Effector memory CD4-positive, alpha-beta T cell (primary cell): Measurements from ENCODE around the gene KLLN.
A peak's percentile ranks its signal among the peaks of the same experiment; 100 is the strongest.
"Not testable (repeated sequence)": the region's sequence is repeated elsewhere in the genome, so short reads cannot be mapped to it uniquely, and the experiment has no call there.

Experiments
- DNase-seq, 3 donors: peaks; one replicate each; pipeline ENCODE4 v3.0.0-alpha.2; 2020
- H3K27ac ChIP-seq: 2 replicates; pipeline ENCODE4 v1.7.0; 2013; ENCODE audit warnings: mild to moderate bottlenecking, low read length, moderate library complexity; ENCODE audit not compliant: insufficient read depth, poor library complexity, severe bottlenecking
- H3K27me3 ChIP-seq: replicated peaks from 2 replicates; pipeline ENCODE4 v1.7.0; 2013; ENCODE audit warnings: mild to moderate bottlenecking, low read length; ENCODE audit not compliant: insufficient read depth, control insufficient read depth, poor library complexity, severe bottlenecking
- H3K36me3 ChIP-seq: 2 replicates; pipeline ENCODE4 v1.7.0; 2013; ENCODE audit warnings: mild to moderate bottlenecking, low read length, moderate library complexity; ENCODE audit not compliant: control insufficient read depth, insufficient read depth
- H3K4me1 ChIP-seq: 2 replicates; pipeline ENCODE4 v1.7.0; 2013; ENCODE audit warnings: low read length, mild to moderate bottlenecking; ENCODE audit not compliant: control insufficient read depth, insufficient read depth, poor library complexity, severe bottlenecking
- H3K4me3 ChIP-seq: 2 replicates; pipeline ENCODE4 v1.7.0; 2013; ENCODE audit warnings: low read length, low read depth, mild to moderate bottlenecking; ENCODE audit not compliant: insufficient read depth, poor library complexity, severe bottlenecking
- H3K9me3 ChIP-seq: 2 replicates; pipeline ENCODE4 v1.7.0; 2013; ENCODE audit warnings: mild to moderate bottlenecking, low read length, moderate library complexity; ENCODE audit not compliant: control insufficient read depth

KLLN gene

DNA sequence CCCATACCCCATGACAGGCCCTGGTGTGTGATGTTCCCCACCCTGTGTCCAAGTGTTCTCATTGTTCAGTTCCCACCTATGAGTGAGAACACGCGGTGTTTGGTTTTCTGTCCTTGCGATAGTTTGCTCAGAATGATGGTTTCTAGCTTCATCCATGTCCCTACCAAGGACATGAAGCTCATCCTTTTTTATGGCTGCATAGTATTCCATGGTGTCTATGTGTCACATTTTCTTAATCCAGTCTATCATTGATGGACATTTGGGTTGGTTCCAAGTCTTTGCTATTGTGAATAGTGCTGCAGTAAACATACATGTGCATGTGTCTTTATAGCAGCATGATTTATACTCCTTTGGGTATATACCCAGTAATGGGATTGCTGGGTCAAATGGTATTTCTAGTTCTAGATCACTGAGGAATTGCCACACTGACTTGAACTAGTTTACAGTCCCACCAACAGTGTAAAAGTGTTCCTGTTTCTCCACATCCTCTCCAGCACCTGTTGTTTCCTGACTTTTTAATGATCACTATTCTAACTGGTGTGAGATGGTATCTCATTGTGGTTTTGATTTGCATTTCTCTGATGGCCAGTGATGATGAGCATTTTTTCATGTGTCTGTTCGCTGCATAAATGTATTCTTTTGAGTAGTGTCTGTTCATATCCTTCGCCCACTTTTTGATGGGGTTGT lies 18.2 kb upstream of the KLLN start:
- H3K27ac ChIP-seq, H3K4me3 ChIP-seq, H3K4me1 ChIP-seq, DNase-seq, H3K27me3 ChIP-seq, H3K9me3 ChIP-seq: not testable (repeated sequence)
- H3K36me3 ChIP-seq: peaks cover 11% of the 10 kb centered on the region

DNA sequence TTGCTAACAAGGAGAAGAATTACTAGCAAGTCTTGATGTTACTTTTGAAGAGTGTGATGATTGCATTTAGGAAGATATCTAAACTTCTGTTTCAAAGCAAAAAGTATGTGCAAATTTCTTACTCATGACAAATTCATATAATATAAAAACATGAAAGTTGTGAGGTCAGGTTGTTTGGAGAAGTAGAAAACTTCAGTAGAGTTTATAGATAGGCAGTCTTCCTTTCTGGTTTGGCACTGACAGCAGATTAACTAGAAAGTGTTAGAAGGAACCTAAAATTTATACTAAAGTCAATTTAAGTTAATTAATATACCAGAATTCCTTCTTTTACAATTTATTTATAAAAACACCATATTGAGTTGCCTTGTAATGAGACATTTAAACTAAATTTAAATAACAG lies 17.0 kb upstream of the KLLN start:
- Histone ChIP-seq H3K4me3 (no peak overlapping the region), H3K9me3 (no peaks in the 10 kb centered on the region), H3K27ac (no peak overlapping the region), H3K27me3 (no peaks in the 10 kb centered on the region), H3K4me1 (no peaks in the 10 kb centered on the region), H3K36me3 (peaks cover 3% of the 10 kb centered on the region)
- no peak for DNase-seq

DNA sequence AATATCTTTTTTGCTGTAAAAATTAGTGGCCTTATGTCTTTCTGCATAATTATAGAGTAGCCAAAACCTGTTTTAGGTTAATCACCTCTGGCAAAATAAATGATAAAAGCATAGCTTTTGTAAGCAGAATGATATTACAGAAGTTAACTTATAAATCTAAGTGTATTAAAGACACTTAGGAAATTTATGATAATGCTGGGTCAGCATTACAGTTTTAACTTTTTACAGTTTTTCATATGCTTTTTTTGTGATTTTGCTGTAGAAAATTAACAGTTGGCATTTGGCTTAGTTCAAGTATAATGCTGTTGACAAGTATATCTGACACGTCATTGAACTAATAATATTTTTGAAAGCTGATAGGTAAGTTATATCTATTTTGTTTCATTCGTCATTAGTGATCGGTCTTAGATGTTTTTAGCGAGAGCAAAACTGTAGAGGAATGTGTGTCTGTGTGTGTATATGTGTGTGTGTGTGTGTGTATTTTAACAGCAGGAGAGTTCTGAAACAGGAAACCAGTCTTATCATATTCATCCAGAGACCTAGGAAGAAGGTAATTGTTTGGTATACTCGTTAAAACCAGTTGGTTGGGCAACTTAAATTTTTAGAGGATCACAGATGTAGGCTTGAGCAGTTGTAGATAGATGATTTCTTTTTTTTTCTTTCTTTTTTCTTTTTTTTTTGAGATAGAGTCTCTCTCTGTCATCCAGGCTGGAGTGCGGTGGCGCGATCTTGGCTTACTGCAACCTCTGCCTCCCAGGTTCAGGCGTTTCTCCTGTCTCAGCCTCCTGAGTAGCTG lies 15.5 kb upstream of the KLLN start:
- no peaks in the 10 kb centered on the region for H3K27me3 ChIP-seq
- H3K4me3 ChIP-seq: no peak overlapping the region
- DNase-seq: no peak
- no peak overlapping the region for H3K27ac ChIP-seq
- H3K4me1 ChIP-seq: no peaks in the 10 kb centered on the region
- no peaks in the 10 kb centered on the region for H3K9me3 ChIP-seq
- H3K36me3 ChIP-seq: no peaks in the 10 kb centered on the region

DNA sequence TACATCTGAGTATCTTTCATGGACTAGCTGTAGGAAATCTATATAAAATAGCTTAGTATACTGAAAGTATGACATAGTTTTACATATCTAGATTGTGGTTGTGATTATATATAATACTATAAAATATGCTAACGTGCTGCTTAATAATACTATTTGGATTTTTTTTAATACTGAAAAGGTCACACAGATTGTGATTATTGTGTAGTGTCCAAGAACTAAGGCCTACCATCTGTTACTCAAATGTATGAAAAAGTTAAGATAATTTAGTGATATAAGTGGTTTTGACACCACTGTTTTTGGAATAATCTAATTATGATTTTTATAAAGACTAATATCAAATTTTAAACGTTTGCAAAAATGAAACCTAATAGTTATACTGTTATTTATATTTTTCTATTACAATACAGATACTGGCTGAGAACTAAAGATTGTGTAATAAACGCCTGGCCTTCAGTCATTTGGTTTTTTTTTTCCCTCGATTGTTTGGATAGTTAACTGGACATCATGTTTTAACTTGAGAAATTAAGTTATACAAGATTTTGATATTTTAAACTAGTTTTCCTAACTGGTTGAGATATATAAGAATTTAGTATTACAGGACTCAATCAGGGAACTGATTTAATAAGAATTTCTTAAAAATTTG lies 12.7 kb upstream of the KLLN start:
- Histone ChIP-seq H3K9me3 (no peaks in the 10 kb centered on the region), H3K4me1 (peaks cover 5% of the 10 kb centered on the region), H3K4me3 (no peak overlapping the region), H3K27me3 (no peaks in the 10 kb centered on the region), H3K36me3 (no peaks in the 10 kb centered on the region), H3K27ac (no peak overlapping the region)
- DNase-seq: no peak

DNA sequence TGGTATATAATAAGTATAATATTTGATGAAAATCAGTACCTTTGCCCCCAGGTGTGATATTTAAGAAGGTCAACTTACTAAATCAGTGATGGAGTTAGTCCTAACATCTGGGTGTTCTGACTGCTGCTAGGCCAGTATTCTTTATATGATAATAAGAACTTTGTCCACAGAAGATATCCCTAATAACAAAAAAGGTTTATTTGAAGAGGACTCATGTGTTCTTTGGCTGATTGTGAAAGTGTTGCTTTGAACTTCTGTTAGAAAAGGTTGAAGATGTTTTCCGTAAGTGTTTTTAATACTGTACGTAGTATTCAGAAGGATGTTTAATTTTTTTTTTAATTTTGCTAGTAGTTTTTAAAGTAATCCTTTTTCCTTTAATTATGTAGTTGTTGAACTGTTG lies 10.3 kb upstream of the KLLN start:
- peaks cover 11% of the 10 kb centered on the region for H3K4me1 ChIP-seq
- H3K36me3 ChIP-seq: no peaks in the 10 kb centered on the region
- no peak overlapping the region for H3K4me3 ChIP-seq
- H3K27ac ChIP-seq: no peak overlapping the region
- H3K27me3 ChIP-seq: no peaks in the 10 kb centered on the region
- no peak for DNase-seq
- no peaks in the 10 kb centered on the region for H3K9me3 ChIP-seq

DNA sequence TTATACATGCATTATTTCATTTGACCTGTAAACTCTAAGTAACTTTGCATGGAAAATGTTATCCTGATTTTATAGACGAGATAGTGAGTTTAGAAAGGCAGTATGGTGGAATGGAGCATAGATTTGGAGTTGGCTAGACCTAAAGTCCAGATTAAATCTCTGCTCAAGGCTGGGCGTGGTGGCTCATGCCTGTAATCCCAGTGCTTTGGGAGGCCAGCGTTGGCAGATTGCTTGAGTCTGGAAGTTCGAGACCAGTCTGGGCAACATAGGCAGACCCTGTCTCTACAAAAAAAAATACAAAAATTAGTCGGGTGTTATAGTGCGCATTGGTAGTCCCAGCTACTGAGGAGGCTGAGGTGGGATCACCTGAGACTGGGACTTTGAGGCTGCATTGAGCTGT lies 9.5 kb upstream of the KLLN start:
- DNase-seq: no peak
- Histone ChIP-seq H3K4me3 (no peak overlapping the region), H3K27me3 (no peaks in the 10 kb centered on the region), H3K4me1 (peaks cover 13% of the 10 kb centered on the region), H3K27ac (no peak overlapping the region), H3K9me3 (no peaks in the 10 kb centered on the region), H3K36me3 (no peaks in the 10 kb centered on the region)

DNA sequence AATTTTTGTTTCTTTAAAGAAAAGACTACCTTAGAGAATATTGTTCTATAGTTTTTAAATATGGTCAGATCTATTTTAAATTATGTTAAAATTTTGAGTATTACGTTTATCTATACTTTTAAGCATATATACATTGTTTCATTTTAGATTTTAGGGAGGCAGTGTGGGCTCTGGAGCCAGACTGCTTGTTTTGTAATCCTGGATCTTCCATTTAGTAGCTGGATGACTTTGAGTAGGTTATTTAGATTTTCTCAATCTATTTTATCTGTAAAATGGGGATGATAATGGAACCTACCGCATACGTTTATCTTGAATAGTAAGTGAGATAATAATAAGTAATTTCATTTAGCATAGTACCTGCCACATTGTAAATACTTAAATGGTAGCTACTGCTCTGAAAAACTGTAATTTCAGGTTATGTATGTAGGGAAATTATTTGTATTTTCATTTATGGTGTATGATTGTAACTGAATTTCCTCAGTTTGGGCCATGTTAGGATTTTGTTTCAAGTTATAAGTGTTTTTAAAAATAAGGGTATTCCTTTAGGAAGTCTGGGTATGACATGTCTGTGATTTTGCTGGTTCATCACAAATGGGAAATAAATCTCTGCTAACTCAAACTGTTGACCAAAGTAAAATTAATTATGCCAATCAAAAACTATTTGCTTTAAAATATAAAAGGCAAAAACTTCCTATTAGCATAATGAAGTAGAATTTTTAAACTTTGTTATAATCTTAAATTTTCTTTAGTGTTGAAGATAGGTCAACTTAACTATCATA lies 6.6 kb upstream of the KLLN start:
- no peaks in the 10 kb centered on the region for H3K9me3 ChIP-seq
- H3K27ac ChIP-seq: no peak overlapping the region
- no peaks in the 10 kb centered on the region for H3K27me3 ChIP-seq
- H3K4me1 ChIP-seq: peaks cover 13% of the 10 kb centered on the region
- DNase-seq: no peak
- no peak overlapping the region for H3K4me3 ChIP-seq
- H3K36me3 ChIP-seq: no peaks in the 10 kb centered on the region

DNA sequence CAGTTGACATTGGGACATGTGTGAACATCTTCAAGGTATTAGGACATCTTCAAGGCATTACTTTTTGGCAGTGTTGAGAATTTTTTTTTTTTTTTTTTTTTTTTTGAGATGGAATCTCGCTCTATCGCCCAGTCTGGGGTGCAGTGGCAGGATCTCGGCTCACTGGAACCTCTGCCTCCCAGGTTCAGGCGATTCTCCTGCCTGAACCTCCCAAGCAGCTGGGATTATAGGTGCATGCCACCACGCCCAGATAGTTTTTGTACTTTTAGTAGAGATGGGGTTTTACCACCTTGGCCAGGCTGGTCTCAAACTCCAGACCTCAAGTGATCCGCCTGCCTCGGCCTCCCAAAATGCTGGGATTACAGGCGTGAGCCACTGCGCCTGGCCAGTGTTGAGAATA lies 5.8 kb upstream of the KLLN start:
- H3K27ac ChIP-seq, H3K4me3 ChIP-seq, H3K27me3 ChIP-seq, H3K9me3 ChIP-seq, H3K36me3 ChIP-seq, DNase-seq: not testable (repeated sequence)
- H3K4me1 ChIP-seq: peaks cover 13% of the 10 kb centered on the region

DNA sequence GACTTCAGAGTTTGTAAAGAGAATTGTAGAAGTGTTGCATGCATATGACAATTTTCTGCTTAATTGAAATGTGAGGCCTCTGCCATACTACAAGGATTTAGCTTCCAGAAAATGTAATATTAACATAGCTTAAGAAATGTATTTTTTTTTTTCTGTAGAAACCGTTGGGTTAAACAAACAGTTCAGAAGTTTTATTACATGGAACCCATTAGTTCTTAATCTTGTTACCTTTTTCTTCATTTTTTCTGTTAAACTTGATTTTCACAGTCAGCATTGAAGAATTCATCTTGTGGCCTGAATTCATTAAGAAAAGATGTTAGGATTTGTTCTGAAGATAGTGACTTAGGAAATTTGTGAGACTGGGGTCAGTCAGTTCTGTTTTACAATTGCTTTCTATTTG lies 4.9 kb upstream of the KLLN start:
- Histone ChIP-seq H3K27ac (no peak overlapping the region), H3K4me3 (peak overlapping the region; percentile 7), H3K4me1 (peaks cover 11% of the 10 kb centered on the region), H3K27me3 (no peaks in the 10 kb centered on the region), H3K9me3 (no peaks in the 10 kb centered on the region), H3K36me3 (no peaks in the 10 kb centered on the region)
- DNase-seq: no peak
